HG03575 (cell line): ENCODE measurements around the gene CIPC.

Experiments
- ATAC-seq: cut with Tn5 transposase; IDR thresholded peaks from one replicate; pipeline ENCODE4 v1.9.1; 2021; ENCODE audit not compliant: unreplicated experiment, insufficient number of reproducible peaks, low FRiP score; ENCODE audit errors: extremely low read depth

The CIPC gene

DNA sequence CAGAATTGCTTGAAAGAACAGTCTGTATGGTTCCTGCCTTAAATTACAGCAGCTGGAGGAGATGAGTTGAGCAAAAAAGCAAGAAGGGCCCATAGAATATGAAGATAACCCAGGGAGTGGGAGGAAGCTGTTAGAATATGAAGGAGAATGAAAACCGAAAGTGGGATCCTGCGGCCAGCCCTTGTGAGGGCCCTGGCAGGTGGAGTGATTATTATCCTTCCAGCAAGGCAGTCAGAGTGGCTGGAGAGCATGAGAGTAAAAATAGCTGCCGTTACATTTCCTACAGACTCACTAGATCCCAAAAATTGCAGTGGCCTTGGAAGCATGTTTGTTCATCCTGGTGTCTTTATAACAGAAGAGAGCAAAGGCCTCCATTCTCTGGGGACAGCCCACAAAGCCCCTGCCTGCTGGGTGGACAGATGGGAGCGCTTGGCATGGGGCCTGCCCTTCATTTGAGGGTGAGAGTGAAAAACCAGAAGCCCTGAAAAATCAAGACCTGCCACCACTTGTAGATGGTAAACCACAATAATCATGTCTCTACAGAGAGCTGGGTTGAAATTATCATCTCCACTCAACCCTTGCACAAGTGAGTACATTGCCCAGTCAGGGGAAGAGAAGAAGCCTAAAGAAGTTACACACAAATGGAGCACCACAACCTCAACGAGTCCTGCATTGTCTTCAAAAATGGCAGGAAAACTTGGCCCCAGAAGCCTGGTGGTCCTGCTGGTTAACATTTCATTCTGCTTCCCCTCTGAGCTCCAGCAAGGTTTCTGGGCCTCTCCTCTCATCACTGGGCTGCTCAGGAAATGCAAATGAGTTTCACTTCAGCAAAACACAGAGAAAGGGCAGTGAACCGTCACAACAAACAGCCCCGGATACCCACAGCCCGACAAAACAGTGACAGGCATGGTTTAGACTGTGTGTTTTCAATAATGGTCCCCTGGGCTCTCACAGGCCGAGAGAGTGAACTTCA is 23.0 kb downstream of the CIPC start:
- peak; percentile 59 for ATAC-seq

DNA sequence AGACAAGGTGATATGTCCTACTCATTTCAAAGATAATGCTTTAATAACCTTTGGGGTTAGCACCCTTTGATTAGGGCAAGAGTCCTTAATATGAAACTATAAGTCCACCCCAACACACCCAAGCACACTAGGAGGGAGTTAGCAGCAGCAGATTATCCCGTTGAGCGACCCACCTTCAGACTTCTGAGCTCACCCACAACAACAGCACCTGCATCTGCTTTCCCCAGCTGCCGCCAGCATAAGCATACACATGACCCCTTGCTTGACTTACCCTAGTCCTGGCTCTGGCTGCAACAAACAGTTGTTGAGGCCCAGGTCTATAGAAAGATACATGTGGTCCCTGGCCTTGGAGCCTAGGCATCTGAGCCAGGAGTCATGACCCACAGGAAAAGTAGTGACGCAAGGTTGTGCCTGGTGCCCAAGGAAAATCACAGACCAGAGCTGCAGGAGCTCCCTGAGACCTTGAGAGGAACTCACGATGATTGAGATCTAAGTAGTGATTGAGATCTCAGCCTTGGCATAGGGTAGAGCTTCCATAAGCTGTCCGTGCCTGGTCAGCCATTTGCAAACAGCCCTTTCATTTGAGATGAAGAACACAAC is 24.6 kb downstream of the CIPC start:
- ATAC-seq, result no peak

DNA sequence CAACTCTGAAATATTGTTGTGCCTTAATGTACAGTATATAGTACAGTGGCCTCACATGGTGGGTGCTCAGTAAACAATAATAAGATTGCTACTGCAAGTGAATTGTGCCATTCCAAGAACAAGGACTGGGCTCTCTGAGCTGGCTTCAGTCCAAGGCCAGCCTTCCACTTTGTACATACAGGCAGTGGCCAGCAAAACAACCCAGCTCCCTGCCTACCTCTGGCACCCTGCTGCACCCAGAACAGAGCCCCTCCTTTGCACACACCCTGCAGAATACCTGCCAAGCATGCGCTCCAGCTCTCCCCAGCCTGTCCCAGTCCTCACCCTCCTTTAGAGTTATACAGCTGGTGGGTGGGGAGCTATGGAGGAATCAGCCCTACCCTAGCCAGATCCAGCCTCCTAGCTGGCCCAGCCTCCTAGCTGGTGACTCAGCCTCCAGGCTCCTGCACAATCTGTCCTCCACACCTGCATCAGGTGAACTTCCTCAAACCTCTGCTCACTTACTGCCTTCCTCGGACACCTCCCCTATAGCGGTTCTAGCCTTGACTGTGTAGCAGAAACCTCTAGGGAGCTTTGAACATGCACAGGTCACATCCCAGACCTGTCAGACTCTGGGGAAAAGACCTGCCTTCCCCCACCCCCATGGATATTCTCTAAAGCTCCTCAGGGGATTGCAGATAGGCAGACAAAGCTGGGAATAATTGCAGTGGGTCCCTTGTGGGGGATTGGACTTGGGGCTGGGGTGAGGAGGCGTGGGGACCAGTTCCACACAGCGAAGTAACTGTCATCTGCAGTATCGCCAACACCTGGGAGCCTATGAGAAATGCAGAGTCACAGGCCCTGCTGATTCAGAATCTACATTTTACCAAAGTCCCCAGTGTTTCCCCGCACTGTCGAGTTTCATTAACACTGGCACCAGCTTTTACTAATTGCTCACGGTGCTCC is 25.6 kb downstream of the CIPC start:
- no peak for ATAC-seq

DNA sequence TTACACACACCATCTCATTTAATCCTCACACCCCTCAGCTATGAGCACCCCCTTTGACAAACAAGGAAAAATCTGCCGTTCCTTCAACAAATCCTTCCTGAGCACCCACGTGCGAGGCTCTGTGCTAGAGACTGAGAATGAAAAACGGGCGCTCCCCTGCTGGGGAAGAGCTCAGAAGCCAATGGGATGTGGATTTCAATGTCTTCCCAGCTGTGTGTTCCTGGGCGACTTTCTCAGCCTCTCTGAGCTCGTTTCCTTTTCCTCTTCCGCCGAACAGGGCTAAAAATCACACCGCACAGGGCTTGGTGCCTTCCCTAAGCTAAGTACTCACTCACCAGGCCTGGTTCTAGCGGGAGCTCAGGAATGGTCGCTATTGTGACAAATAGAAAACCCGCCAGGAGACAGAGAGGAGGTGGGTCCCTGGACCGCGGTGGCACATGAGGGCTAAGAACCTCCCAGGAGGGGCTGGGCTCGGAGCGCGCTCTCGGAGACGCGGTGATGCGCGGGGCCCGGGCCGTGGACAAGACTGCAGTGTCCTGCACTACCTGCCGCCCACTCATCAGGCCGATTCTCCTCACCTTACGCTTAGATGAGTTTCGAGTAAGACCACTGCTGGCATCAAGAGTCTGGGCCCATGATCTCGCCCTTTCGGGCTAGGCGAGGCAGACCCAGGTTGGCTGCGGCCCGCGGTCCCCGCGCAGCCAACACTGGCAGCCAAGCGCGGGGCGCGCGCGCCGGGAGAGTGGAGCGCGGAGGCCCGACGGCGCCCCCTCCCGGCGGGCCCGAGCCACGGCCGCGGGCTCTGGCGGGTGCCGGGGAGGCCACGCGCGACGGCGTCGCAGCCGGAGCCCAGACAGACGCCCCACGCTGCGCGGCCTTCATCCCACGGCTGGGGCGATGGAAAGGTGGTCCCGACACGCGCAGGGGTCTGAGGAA is 26.6 kb downstream of the CIPC start:
- no peak for ATAC-seq

DNA sequence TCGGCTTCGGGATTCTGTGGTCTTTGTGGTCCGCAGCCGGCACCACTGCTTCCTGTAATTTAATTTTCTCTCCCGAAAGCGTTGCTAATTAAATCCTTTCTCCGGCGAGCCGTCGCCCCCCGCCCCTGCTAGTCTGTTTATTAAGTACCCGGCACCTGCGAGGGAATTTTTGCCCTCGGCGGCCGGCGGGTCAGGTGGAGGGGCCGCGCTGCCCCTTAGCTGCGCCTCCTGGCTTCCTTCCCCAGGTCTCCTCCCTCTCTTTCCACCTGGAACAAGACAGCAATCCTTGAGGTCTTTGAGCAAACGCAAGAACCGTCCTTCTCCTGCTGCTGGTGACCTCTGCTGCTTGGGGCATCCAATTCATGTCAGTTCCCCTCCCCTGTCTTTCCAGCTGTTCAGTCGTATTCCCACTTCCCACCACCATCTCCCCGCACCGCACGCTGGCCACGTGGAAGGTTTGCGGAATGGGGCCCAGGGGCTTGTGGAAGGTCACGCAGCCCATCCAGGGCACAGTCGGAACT is 27.3 kb downstream of the CIPC start:
- no peak for ATAC-seq

DNA sequence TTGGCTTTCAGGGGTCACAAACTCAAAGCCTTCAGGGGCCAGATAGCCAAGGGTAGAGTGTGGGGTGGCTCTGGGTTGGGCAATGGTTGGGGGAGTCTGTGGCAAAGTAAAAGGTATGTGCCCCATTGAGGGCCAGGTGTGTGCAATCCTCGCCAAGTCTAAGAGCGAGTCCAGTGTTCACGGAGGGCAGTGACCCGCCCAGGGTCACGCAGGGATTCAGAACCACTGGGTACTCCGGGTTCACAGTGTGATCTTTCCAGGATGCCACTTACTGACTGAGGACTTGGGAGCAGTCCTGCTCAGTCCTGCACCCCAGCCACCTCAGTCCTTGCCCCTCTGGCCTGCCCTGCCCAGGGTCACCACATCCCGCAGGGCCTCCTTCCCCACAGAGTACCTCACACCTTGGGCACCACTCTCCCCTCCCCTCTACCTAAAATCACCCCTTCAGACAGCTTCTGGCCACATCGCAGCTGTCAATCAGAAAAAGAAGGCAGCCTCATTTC is 27.8 kb downstream of the CIPC start:
- ATAC-seq, result no peak

DNA sequence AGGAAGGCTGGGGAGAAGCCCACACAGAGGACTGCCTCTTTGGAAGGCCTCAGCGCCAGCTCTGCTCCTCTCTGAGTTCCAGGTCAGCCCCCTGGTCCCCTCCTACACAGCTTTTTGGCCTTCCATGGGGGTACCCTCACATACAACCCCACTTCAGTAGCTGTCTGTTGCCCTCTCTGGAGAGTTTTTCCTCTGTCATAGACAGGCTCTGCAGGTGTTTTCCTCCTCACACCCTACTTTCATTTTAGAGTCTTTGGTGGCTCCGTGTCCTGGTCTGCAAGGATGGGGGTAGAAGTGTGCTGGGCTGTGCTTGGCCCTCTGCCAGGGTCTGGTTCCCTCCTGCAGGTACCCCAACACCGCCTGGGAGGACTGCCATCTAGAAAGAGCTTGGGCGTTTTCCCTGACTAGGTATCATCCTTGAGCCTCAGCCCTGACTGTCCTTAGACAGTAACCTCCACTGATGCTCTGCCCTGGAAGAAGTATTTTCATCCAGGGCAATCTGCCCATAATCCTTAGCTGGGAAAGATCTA is 28.5 kb downstream of the CIPC start:
- no peak for ATAC-seq

DNA sequence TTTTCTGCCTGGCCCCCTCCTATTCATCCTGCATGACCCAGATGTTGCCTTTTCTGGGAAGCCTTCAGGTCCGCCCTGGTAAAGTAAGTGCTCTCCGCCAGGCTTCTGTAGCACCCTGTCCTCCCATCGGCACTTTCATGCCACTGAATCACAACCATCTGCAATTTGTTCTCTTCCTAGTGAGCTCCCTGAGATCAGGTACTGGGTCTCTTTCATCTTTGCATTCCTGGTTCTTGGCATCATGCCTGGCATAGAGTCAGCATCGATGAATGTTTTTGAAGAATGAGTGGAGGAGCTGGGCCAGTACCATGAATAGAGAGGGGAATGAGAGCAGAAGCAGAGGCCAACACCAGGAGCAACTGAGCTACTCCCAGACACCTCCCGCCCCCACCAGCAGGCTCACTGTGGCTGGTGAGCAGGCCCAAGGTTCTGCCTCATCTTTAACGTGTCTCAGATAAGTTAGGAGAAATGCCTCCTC is 30.4 kb downstream of the CIPC start:
- no peak for ATAC-seq

DNA sequence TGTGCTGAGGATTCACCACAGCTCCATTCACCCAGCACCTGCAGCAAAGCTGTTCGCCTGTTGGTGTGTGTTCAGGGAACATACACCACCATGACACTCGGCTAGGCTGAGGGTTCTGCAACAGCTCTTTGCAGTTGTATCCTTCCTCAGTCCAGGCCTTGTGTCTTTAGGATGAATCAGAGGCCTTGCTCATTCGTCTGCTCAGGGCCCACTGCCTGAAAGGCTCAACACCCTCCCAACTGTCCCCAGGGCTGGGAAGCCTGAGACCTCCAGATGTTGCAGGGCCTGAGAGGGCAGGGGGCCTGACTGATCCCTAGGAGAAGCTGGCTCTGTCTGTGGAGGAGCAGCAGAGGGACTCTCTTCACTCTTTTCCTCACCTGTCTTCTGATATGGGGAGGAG is 32.3 kb downstream of the CIPC start:
- ATAC-seq, result no peak

DNA sequence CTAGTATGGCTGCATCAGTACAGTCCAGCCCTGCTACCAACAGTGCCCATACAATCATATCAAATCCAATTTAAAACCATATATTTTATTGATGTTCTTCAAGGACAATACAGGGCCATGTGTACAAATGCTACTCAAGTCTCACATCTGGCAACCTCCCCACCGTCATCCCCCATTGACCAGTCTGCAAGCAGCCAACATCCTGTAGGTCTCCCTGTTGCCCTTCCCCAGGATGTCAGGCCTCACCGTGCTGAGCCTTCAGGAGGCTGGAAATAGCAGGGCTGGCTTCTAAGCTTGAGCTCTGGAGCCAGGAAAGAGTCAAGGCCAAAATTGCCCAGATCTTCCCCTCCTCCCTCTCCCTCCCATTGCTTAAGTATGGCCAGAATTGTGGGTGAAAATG is 33.1 kb downstream of the CIPC start:
- no peak for ATAC-seq

DNA sequence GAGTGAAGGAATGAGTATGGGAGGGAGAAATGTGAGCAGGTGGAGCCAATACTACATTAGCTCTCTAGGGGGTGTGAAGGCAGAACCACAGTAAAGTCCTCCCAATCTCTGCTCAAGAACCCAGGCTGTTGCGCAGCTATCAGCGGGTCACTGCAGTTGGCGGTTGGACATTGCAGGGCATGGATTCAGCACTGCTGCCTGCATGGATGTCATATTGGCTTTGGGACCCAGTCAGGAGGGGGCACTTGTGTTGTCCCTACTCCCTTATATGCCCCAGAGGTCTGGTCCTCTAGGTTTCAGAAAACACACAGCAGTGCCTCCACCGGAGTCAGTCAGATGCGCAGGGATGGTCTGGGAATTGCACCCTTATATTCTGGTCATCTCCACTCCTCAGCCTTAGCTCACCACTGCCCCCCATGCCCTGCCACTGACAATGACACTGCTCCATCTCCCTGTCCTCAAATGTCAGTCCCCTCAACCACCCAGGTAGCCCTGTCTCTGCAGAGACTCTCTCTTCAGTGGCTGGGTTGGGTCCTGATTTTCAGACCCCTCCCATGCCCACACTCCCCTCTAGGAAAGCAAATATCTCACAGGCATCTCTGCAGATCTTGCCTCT is 33.9 kb downstream of the CIPC start:
- ATAC-seq, result no peak

DNA sequence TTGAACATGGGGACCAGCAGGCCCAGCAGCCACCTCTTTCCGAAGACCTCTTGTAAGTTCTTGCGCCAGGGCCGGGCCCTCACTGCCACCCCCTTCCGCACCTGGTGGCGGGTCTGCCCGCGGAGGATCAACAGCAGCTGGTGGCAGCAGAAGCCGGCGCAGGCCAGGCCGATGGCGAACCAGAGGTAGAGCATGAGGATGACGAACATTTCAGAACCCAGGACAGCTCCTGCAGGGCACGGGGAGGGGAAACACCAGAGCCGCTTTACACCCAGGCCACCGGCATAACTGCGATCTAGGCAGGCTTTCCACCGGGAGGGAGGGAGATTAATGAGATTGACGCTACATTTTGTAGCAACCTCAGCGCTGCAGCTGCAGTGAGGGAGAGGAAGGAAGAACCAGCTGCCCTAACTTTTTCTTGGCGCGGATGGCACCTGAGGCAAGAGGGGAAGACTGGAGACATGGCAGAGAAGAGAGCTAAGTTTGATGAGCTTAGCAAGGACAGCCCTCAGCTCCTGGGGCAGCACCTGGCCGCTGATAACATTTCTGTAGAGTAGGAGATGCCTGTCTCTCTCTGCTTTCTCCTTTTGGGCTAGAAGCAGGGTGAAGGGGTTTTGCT is 35.8 kb downstream of the CIPC start:
- no peak for ATAC-seq

DNA sequence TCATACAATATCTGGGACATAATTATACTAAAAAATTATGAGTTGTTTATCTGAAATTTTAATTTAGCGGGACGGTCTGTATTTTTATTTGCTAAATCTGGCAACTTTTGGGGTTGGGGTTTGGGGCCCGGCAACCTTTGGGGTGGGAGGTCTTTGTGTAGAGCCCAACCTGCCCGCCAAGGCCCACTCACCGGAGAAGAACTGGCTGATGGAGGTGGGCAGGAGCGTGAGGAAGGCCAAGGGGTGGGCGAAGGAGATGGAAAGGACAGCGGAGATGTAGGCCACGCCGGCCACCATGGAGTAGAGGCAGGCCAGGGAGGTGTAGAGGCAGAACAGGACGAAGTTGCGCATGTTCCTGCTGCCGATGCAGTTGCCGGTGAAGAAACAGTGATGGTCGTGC is 41.0 kb downstream of the CIPC start:
- ATAC-seq, result no peak

DNA sequence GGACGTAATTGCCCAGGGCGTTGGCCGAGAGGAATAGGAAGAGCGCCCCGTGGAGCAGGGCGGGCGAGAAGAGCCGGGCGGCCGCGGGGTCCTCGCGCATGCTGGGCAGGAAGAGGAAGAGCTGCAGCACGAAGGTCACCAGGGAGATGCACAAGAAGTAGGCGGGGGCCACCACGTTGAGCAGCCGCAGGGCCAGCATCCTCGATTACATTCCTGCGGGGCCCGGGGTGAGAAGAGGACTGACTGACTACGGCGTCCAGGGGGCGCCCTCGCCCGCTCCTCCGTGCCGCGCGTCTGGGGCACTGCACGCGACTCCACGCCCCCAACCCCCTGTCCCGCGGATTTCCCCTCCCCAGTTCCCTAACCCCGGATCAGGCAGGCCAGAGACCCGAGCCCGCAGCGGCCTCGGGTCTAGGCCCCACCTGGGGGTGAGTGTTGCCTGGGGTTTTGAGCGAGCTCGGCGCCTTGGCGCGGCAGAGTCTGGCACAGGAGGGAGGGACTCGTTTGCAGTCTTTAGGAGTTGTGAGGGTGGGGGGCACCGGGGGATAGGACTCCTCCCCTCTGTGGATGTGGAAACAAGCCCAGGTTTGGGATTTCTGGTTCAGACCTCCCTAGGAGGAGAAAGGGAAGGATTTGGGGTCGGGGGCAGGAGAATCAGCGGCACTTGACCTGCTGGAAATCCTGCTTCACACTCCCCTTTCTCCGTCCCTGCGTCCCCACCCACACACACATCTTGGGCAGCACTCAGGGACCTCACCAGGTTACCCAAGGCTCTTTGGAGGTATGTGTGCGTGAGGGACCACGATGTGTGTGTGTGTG is 41.7 kb downstream of the CIPC start:
- no peak for ATAC-seq

DNA sequence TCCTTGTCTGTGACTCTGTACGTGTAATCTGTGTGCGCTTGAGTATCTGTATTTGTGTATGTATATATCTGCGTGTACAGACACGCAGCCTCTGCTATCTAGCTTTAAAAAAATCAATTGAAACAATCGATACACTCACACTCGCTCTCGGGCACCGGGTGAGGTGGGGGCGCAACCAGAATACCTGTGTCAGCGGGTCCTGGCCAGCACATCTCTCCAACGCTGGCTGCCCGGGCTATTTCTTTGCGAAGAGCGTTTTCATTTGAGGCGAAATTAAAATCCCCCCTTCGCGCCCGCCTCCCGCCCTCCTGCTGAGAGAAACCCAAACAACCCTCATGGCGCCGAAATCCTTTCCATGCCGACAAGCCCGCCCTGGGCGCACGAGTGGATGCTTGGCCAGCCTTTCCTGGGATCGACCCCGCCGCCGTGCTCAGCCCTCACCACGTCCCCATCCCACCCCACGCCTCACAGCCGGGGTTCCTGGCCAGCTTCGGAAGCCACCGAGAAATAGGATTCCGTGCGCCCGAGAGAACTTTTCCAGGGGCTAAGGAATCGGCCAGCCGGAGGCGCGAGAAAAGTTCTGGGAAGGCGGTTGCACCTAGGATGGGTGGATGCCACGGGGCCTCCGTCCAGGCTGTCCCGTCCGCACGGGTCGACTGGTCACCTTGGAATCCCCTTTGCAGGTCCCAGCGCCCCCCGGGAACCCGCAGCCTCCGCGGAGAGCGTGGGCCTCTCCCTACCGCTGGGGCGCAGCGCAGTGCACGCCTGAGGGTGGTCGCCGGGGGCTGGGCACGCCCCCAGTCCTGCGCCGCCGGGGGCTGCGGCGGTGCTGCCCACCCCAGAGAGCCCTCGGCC is 42.5 kb downstream of the CIPC start:
- no peak for ATAC-seq
